ENCODE results near the gene RIOK2. TPM values are rescaled to one million over a fixed set of nuclear protein-coding genes. Genes with fewer than 3 reads are reported as not detected.
A peak's percentile ranks its signal among the peaks of the same experiment; 100 is the strongest.

RIOK2 gene
- total RNA-seq, 1 donor = 27.5 TPM

DNA sequence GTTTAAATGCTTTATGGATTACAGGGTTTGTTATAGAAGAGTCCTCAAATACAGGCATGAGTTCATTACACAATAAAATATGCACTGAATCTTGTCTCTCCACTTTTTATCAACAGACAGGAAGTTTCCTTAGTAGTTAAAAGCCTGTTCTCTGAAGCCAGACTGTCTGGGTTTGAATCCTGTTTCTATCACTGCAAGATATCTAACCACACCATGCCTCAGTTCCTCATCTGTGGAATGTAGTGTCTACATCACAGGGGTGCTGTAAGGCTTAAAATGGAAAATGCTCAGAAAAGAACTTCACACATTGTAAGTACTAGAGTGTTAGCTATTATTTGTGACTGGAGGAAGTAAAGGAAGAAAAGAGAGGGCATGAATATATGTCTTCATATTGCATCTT, 49.9 kb downstream of the RIOK2 start:
- DNase-seq (ENCODE audit: low read depth) = peak; percentile 8
- TF ChIP-seq, protein P1, sequence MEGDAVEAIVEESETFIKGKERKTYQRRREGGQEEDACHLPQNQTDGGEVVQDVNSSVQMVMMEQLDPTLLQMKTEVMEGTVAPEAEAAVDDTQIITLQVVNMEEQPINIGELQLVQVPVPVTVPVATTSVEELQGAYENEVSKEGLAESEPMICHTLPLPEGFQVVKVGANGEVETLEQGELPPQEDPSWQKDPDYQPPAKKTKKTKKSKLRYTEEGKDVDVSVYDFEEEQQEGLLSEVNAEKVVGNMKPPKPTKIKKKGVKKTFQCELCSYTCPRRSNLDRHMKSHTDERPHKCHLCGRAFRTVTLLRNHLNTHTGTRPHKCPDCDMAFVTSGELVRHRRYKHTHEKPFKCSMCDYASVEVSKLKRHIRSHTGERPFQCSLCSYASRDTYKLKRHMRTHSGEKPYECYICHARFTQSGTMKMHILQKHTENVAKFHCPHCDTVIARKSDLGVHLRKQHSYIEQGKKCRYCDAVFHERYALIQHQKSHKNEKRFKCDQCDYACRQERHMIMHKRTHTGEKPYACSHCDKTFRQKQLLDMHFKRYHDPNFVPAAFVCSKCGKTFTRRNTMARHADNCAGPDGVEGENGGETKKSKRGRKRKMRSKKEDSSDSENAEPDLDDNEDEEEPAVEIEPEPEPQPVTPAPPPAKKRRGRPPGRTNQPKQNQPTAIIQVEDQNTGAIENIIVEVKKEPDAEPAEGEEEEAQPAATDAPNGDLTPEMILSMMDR (IDR thresholded peaks at IDR 0.05; ENCODE audit: insufficient read depth, low read length) = no peak
- no peak overlapping the region for H3K4me3 ChIP-seq (ENCODE audit: low read depth, low read length)

DNA sequence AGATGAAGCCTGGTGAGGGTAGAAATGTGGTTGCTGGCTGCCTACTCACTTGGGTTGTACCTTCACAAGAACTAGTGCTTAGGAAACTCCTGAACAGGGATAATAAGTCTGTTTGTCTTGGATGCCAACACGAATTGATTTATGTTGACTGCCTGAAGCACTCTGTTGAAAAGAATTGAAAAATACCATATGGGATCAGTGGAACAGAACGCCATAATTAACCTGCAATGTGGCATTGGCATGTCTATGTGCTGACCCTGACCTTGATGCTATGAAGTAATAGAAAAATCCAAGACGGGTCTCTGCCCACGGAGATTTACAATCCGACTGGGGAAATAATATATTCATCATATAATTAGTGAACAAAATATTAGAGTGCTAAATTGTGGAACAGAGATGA, 51.1 kb downstream of the RIOK2 start:
- no peak for DNase-seq (ENCODE audit: low read depth)
- TF ChIP-seq, protein P1 (IDR thresholded peaks at IDR 0.05; ENCODE audit: insufficient read depth, low read length) = no peak
- no peak overlapping the region for H3K4me3 ChIP-seq (ENCODE audit: low read depth, low read length)

DNA sequence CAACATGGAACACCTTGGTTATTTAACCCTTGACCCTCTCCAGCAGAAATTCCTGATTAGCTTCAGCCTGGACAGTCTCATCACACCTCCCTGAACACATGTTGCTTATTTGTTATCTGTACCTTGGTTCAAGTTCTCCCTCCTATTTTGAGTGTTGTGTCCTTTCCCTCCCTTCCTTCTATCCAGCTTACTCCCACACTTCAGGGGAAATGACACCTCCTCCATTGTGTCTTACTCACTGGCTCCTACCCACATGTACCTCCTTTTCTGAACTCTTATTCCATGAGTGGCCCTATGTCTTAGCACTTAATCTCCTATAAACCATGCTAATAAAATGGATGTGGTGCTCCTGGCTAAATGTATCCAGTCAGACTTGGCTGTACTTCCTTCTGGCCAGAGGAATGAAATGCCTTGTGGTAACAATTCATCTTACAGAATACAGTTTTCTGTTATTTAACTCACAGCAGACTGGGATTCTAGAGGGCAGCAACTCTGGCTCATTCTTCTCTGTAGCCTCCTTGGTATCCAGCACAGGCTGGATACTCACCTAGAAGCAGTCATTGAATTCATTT, 51.8 kb downstream of the RIOK2 start:
- peak; percentile 57 for DNase-seq (ENCODE audit: low read depth)
- no peak overlapping the region for H3K4me3 ChIP-seq (ENCODE audit: low read depth, low read length)
- TF ChIP-seq, protein P1 (IDR thresholded peaks at IDR 0.05; ENCODE audit: insufficient read depth, low read length) = no peak

DNA sequence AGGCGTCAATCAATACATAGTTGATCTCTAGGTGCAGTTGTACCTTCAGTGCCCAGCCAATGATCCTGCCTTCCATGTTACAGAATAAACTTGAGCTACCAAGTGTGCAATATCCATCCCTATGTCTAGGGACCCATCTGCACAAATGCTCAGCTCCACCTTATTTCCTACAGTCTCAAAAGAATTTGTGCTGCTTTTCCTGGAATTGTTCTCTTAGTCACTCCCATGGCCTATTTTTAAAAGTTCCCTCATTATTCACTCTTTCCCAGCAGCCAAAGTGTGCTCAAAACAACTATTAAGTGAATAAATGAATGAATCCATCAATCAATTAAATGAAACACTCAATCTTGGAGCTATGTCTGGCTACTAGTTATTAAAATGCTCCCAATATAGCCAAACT, 55.3 kb downstream of the RIOK2 start:
- no peak overlapping the region for H3K4me3 ChIP-seq (ENCODE audit: low read depth, low read length)
- peak; percentile 4 for DNase-seq (ENCODE audit: low read depth)
- TF ChIP-seq, protein P1 (IDR thresholded peaks at IDR 0.05; ENCODE audit: insufficient read depth, low read length) = no peak

DNA sequence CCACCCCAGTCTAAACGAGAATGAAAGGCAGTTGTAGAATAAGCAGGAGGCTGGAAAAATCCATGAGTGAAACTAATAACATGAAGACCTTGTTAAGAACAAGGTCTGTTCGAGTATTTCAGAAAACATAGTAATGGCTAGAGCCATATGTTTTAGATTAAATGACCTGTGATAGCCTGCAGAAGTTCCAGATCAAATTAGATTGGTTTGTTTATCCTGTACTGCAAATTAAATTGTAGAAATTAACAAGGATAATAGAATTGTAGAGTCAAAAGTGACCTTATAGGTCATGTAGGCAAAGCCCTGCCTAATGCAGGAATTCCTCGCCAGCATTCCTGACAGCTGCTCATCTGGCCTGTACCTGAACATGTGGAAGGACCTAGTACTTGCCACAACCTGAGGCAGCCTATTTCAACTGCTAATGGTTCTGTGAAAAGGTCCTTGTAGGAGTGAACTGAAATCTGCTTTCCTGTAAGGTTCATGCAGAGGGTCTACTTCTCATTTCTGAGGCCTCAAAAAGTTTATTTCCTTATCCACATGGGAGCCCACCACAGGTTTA, 57.8 kb downstream of the RIOK2 start:
- TF ChIP-seq, protein P1 (IDR thresholded peaks at IDR 0.05; ENCODE audit: insufficient read depth, low read length) = no peak
- DNase-seq (ENCODE audit: low read depth) = no peak

DNA sequence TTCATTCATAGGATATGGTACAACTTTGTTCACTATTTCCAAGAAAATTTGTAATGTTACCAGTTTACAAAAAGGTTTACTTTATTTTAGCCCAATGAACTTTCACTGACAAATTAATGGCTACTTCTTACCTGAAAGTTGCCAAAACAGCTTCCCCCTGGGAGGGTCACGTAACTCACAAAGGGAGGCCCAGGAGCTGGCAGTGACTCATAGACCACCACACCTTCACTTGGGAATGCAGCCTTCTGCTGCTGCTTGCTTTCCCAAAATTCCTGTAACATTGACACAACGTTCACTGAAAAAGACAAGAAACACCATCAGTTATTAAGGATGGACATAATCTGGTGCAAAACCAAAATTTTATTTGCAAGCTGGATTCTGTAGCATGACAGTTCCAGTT, 58.7 kb downstream of the RIOK2 start:
- no peak for DNase-seq (ENCODE audit: low read depth)
- TF ChIP-seq, protein P1 (IDR thresholded peaks at IDR 0.05; ENCODE audit: insufficient read depth, low read length) = no peak
- no peak overlapping the region for H3K4me3 ChIP-seq (ENCODE audit: low read depth, low read length)

More for the DNA sequence above, 57.8 kb downstream of the RIOK2 start:
- H3K4me3 ChIP-seq (ENCODE audit: low read depth, low read length) = no peak overlapping the region

DNA sequence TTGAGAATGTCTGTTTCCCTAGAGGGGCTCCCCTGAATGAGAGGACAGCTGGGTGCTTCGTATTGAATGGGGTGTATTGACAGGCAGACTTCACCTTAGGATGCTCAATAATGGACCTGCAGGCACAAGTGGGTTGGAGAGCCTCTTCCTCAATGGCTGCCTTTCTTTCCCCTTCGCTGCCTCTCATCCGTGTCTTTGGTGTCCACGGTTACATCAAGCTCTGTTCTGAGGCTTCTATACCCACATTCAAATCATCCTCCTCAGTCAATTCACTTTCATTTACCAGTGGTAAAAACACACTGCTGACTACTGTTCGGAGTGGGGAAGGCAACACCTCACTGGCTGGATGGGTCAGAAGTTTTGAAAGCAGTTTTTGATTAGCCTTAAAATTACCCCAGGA, 61.2 kb downstream of the RIOK2 start:
- H3K4me3 ChIP-seq (ENCODE audit: low read depth, low read length) = no peak overlapping the region
- no peak for DNase-seq (ENCODE audit: low read depth)
- TF ChIP-seq, protein P1 (IDR thresholded peaks at IDR 0.05; ENCODE audit: insufficient read depth, low read length) = no peak

All from fibroblast of the aortic adventitia (primary cell).